ENCODE measurements around the gene CELA2B.
"Not testable (repeated sequence)": the region's sequence is repeated elsewhere in the genome, so short reads cannot be mapped to it uniquely, and the experiment has no call there.

CELA2B gene

DNA sequence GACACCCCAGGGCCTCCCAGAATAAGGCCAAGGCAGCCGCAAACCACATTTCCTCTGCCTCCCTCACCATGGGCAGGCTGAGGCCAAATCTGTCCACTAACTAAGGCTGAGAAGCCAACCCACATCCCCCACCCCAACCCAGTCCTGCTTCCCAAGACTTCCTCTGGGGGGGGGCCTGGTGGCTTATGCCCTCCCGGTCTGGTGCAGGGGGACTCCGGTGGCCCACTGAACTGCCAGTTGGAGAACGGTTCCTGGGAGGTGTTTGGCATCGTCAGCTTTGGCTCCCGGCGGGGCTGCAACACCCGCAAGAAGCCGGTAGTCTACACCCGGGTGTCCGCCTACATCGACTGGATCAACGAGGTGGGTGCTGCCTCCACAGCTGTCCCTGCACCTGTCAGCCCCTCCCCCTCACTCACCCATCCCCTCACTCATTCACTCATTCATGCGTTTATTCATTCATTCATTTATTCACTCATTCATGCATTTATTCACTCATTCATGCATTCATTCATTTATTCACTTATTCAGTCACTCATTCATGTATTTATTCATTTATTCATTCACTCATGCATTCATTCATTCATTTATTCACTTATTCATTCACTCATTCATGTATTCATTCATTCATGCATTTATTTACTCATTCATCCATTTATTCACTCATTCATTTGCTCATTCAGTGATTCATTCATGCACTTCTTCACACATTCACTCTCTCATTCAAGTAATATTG, 30.3 kb upstream of the CELA2B start:
- FAIRE-seq, result no peak

DNA sequence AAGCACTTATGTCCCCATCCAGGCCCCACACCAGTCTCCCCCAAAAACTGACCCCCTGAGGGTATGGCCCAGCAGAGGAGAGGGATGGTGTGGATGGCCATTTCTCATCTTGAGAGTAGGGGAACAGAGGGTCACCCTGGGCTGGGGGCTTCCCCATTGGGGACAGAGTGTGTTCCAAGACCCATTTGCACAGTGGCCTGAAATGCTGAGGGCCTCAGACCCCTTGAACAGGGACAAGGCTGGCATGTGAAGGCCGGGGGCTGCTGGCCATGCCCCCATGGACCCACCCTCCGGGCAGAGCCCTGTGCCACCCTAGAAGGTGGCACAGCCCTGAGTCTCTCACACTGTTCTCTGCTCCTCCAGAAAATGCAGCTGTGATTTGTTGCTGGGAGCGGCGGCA, 29.7 kb upstream of the CELA2B start:
- FAIRE-seq, result no peak

DNA sequence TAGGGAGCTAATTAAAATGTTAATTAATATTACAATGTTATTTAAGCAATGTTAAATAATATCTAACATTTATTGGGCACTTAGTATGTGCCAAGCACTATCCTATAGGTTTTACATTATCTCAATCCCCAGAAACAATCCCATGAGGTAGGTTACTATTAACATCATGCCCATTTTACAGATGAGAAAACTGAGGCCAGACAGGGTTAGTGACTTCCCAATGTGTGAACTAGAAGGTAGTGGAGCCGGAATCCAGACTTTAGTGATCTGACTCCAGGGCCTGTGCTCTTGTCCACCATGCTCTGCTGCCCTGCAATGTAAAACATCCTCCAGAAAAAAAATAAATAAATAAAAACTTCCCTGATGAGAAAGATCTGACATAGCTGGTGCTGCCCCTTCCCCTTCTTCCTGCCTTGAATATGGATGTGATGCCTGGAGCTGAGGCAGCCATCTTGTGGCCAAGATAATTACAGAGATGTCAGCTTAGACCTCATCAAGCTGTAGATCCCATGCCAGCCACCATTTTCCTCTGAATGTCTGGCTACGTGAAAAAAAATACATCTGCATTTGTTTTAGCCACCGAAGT, 26.9 kb upstream of the CELA2B start:
- no peak for FAIRE-seq

DNA sequence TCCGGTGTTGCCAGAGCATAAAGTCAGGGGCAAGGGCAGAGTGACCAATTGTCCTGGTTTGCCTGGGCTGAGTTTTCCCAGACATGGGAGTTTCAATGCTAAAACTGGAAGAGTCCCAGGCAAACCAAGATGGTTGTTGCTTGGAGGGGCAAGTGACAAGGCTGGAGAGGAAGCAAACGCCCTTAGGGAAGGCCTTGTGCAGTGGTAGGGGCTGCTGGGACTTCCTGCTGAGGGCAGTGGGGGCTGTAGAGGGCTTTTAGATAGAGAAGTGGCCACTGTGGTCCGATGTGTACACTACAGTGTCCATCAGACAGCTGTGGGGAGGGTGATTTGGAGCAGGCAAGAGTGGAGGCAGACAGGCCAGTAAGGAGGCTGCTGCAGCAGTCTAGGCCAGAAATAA, 26.3 kb upstream of the CELA2B start:
- no peak for FAIRE-seq

DNA sequence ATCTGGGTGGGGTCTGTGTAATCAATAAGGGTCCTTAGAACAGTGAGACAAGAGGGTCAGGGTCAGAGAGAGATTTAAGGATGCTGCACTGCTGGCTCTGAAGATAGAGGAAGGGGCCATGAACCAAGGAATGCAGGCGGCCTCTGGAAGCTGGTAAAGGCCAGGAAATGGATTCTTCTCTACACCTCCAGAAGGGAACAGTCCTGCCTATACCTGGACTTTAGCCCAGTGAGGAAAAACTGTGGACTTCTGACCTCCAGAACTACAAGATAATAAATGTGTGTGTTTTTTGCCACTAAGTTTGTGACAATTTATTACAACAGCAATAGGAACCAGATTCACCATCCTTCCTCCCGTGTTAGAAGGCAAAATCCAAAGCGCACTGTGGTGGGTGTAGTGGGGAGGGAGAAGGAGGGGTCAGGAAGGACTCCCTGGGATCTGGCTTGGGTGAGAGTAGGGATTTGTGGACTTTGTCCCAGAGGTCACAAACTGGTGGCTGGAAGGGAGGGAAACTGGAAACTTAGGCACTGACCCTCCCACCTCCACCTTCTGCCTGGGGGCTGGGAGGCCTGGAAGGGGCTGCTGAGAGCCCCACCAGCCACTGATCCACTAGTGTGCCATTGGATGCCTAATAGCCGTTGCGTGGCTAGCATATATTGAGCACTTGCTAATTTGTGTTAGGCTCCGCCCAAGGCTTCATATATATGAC, 24.7 kb upstream of the CELA2B start:
- FAIRE-seq, result no peak

GRCh38 chr1:15452216-15452615, 23.7 kb upstream of the CELA2B start:
- FAIRE-seq, result no peak

DNA sequence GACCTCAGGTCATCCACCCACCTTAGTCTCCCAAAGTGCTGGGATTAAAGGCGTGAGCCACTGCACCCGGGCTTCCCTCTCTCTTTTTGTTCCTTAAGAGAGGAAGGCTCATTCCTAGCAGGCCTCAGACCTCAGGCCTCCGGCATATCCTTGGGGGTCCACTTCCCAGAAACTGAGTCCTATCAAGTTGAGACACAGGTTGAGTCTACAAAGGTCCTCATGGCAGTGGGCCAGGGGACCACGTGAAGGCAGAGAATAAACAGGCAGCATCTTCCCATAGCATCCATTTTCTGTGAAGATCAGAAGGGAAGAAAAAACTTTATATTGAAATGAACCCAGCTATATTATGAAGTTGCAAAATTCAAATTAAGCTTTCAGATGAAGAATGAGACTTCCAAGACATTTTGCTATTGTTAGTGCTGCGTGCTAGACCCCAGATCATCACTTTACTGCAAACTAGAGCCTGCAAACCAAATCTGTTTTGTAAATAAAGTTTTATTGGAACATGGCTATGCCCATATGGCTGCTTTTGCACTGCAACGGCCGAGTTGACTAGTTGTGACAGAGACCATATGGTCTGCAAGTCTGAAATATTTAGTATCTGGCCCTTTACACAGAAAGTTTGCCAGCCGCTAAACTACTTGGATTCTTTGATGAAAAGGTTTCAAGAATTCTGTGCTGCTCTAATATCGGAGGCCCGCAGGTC, 22.9 kb upstream of the CELA2B start:
- no peak for FAIRE-seq

DNA sequence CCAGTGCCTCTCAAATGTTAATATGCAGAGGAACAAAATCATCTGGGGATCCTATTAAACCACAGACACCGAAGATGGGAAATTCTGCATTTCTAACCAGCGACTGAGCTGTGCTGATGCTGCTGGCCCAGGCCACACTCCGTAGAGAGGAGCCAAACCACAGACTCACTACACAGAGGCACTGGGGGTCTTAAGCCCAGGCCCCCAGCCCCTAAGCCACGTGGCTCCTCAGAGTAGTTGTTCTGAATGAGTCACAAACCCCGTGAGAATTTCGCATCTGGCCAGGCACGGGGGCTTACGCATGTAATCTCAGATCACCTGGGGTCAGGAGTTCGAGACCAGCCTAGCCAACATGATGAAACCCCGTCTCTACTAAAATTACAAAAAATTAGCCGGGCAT, 22.2 kb upstream of the CELA2B start:
- FAIRE-seq, result no peak

- FAIRE-seq, result no peak
These were observed 21.6 kb upstream of the CELA2B start for GRCh38 chr1:15454256-15454655.

GRCh38 chr1:15455522-15455921, 20.4 kb upstream of the CELA2B start:
- FAIRE-seq, result no peak

GRCh38 chr1:15456313-15456954, 19.5 kb upstream of the CELA2B start, which contains the start of gene CELA2A:
TSS of gene CELA2A (plus strand) at chr1:15456732. CDS start at chr1:15456754, 22 bp downstream.
- no peak for FAIRE-seq

GRCh38 chr1:15457585-15457984, 18.3 kb upstream of the CELA2B start:
- FAIRE-seq, result no peak

GRCh38 chr1:15458388-15458787, 17.5 kb upstream of the CELA2B start:
- not testable (repeated sequence) for FAIRE-seq

- no peak for FAIRE-seq
These were observed 15.9 kb upstream of the CELA2B start for GRCh38 chr1:15459771-15460707.

DNA sequence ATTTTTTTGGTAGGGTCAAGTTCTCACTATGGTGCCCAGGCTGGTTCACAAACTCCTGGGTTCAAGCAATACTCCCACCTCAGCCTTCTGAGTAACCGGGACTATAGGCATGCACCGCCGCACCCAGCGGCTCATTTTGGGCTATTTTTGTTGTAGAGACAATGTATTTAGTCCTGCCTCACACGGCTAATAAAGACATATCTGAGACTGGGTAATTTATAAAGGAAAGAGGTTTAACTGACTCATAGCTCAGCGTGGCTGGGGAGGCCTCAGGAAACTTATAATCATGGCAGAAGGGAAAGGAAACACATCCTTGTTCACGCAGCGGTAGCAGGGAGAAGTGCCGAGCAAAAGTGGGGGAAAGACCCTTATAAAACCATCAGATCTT, 15.2 kb upstream of the CELA2B start:
- FAIRE-seq, result no peak

DNA sequence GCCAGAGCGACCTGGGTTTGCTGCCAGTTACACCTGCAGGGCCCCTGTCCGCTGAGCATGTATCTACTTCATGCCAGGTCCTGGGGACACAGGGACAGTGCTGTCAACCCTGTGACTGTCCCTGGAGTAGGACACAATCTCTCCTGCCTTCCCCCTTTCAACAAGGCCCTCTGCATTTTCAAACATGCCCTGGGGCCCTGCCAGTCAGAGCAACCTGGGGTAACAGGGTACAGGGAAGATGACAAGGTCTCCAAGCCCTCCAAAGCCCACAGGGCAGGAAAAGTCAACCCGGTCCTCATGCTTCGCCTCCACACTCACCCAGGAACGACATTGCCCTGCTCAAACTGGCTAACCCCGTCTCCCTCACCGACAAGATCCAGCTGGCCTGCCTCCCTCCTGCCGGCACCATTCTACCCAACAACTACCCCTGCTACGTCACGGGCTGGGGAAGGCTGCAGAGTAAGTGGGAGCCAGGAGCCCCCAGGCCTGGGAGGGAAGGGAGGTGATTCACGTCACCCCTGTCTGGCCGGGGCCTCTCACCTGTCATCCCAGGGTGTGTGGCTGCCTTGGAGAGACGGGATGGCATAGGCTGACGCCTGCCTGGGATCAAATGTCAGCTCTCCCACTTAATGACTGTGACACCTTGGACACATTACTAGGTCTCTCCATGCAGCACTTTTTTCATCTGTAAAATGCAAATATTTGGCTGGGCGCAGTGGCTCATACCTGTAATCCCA, 12.7 kb upstream of the CELA2B start:
- not testable (repeated sequence) for FAIRE-seq

DNA sequence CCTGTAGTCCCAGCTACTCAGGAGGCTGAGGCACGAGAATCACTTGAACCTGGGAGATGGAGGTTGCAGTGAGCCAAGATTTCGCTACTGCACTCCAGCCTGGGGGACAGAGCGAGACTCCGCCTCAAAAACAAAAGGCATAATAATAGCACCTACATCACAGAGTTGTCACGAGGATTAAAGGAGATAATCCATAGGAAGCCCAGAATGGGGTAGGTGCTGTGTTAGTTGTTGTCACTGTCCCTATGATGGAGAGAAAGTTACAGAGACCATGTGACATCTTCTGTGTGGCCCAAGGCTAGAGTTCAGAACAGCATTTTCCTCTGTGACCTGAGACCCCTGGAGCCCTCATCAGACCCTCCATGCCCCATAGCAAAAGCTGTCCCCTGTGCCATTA, 12.0 kb upstream of the CELA2B start:
- not testable (repeated sequence) for FAIRE-seq

- FAIRE-seq, result no peak
These were observed 10.2 kb upstream of the CELA2B start for GRCh38 chr1:15465674-15466073.

GRCh38 chr1:15466955-15467625, 8.8 kb upstream of the CELA2B start:
- FAIRE-seq, result not testable (repeated sequence)

DNA sequence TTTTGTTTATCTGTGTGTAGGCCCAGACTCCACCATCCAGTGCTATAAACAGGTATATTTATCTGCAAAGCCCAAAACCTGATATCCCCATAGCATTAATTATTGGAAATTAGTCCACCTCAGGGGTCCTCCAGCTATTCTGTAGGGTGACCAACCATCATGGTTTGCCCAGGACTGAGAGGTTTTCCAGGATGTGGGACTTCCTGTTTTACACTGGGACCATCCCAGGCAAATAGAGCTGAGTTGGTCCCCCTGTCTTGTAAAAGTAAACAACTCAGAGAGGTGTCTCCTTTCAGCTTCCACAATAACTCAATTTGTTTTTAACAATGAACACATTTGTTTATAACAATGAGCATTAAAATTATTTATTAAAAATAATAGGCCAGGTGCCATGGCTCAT, 7.8 kb upstream of the CELA2B start:
- FAIRE-seq, result no peak
